ENCODE measurements around the gene GPR153. TPM values are rescaled to one million over a fixed set of nuclear protein-coding genes. Genes with fewer than 3 reads are reported as not detected.

GPR153 gene
- polyA plus RNA-seq, 3 donors = 6.7 to 9.4 (median 7.0) TPM

- DNase-seq = no peak
Measured at GRCh38 chr1:6249739-6250689, 10.9 kb downstream of the GPR153 start.

DNA sequence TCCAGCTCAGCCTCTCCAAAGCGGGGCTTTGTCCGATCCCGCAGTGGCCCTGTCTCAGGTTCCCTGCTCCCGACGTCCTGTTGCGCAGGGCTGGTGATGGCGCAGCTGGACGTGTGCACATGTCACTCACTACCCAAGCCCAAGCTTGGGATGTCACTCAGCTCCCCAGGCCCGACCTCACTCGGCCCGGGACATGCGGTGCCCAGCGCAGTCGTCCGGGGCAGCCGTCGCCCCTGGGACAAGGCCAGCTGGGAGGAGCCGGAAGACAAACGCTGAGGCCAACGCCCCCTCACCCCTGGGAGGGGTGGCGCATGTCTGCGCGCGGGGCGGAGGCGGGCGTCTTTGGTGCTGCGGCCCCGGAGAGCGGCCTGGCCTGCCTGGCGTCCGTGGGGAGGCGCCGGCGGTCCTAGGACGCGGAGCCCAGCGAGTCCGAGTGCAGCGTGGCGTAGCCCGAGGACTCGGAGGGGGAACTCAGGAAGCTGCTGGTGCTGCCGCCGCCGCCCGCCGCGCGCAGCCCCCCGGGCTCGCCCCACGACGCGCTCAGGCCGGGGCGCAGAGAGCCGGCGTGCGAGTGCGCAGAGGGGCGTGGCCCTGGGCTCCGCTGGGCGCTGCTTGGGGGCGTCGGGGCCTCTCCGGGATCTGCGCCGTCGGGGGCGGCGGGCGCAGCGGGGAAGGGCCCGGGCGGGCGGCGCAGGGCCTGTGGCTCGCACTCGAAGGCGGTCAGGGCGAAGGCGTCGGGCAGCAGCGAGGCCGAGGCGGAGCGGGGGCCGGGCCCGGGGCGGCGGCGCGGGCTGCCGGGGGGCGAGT is 11.8 kb downstream of the GPR153 start:
- DNase-seq = no peak

DNA sequence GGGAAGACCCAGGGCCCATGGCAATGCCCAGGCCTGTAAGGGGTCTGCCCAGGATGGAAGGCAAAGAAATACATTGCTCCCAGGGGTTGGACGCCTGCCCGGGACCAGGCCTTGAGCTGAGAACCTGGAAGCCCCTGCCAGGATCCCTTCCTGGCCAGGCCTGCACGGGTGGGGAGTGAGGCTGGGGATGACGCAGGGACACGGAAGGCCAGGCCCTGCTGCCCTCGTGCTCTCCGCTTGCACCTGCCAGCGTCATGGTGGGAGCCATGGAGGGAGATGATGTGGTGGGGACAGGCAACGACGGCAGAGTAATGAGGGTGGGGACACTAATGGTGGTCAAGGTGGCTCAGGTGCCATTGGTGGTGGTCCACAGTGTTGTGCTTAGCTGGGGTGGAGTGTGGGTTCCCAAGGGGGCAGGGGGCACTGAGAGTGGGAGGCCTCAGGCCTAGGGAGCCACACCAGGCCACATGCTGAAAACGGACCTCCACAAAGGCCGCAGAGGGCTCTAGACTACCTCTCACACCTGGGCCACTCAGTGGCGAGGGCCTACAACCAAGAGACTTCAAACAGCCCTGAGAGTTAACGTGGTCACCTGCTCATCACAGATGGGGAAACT is 12.6 kb downstream of the GPR153 start:
- no peak for DNase-seq

DNA sequence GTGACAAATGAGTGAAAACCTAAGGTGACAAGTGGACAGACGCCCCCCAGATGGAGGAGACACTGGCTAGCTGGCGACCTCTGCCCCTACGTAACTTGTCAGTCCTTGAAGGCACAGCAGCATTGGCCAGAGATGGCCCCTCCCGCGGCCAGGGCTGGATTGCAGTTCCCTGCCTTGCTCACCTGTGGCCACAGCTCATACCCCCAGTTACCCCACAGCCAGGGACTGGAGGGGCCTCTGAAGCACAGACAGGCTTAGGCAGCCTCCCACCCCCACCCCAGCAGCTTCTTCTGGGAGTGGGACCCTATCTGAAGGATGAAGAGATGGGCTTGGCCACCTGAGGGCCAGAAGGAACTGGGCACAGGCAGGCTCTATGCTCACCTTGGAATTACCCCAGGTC is 13.2 kb downstream of the GPR153 start:
- no peak for DNase-seq

- DNase-seq = no peak
Measured at GRCh38 chr1:6246497-6247467, 14.1 kb downstream of the GPR153 start.

DNA sequence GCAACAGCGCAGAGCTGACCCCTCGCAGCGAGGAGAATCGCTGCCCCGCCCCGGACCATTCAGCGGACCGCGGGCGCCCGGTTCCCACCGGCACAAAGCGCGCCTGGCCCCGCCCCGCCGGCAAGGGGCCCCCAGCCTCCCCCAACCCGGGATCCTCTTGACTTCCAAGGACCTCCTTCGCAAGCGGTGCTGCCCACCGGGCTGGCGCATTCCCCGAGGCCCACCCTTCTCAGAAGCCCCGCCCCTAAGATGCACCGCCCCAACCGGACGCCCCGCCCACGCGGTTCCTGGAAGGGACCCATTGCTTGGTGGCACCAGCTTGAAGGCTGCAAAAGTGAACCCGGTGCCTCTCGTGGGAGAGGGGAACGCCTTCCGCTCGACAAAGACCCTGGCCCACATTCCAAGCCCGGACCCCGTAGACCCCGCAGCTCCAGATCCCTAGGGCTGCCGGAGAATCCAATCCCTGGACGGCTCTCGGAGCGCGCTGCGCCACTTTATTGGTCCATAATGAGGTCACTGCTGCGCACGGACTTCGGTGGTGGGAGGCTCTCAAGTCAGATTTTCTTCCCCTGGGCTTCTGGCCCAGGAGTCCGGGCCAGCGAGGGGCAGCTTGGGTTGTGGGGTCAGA is 14.9 kb downstream of the GPR153 start:
- no peak for DNase-seq

- peak; percentile 83 for DNase-seq
Measured at GRCh38 chr1:6245086-6245868, 15.6 kb downstream of the GPR153 start.

- DNase-seq = no peak
Measured at GRCh38 chr1:6244401-6245049, 16.4 kb downstream of the GPR153 start.

- DNase-seq = no peak
Measured at GRCh38 chr1:6243993-6244392, 16.9 kb downstream of the GPR153 start, which contains the start of gene HES3. HES3 (plus strand) TSS chr1:6244179; CDS start chr1:6244366, 187 bp downstream.

DNA sequence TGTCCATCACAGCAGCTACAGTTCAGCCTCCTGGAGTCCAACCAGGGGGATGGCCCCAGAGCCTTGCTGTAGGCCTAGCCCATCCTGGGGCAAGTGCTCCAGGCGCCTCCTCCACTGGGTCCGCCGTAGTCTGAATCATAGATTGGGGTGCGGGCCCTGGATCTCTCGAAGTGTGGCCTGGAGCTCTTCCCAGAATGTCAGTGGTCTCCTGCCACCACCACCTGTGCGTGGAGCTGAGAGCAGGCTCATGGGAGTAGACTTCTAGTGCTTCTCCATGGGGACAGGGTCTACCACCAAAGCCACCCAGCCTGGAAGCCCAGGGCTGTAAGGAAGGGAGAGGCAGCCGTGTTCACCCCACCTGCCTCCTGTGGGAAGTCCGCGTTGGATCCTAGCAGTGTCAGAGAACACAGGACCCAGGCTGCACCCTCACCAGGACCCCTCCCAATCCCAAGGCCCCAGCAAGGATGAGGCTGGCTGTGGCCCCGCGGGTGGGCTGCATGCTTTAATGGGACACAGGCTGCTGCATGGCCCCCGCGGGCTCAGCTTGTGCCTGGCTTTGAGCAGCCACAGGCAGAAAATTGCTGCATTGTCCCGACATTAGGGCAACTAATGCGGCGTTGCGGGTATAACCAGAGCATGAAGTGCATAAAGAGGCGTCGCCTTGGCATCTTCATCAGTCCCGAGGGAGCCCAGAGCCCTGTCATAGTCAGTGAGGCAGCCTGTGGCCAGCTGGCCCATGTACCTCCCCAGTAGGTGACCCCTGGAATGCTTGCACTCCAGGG is 17.7 kb downstream of the GPR153 start:
- DNase-seq = no peak

DNA sequence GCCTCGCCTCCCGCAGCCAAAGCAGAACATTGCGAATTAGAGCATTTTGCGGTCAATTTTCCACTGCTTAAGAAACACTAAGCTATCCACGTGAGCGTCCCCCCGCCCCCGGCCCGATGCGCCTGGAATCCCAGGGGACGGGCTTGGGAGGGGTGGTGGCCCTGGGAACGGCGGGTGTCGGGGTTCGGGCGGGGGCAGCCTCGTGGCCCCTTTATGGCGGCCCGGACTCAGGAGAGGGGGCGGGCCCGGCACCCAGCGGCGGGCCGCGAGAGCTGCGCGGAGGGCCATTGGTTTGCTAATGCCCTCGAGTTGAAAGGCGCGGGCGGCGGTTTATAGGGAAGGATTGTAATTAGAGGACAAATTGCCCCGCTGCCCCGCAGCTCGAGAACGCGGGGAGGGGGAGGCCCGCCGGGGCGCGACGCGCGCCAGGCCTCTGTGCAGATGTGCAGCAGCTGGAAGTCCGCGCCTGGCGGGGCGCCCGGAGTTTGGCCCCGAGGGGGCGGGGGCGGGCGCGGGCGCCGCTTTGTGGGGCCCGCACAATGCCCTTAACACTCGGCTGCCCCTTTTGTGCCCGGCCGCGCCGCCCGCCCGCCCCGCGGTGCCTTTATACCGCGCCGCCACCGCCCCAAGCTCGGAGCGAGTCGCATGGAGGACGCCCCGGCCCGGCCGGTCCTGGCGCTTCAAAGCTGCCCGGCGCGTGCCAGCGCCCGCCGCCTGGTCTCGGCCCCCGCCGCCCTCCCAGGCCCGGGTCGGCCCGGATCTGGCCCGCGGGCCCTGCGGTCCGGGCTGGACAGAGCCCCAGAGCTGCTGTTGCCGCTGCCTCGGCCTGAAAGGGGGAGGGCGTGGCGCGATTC is 18.8 kb downstream of the GPR153 start:
- no peak for DNase-seq

GRCh38 chr1:6241107-6241886 is 19.6 kb downstream of the GPR153 start:
- DNase-seq = no peak

- no peak for DNase-seq
Measured at GRCh38 chr1:6239950-6240768, 20.7 kb downstream of the GPR153 start.

DNA sequence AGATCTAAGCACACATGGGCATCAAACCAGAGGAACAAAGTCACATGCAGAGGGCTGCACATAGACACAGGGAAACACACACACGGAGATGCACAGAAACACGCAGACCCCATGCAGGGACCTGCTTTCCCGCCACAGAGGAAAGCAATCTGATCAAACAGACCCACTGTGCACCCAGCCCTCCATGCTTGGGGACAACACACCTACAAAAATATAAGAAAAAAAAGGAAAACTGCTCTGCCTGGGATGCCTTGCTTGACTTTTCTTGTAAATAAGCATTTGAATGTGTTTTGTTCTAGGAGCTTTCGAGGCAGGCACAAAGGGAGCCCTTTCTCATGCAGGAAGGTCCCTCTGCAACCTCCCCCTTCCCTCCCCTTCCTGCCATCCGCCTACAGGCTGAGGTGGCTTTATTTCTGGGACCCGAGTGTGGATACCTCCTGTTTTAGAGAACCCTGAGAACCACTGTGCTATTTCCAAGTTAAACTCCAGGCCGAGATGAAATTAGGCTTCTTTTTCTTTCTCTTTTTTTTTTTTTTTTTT is 21.6 kb downstream of the GPR153 start:
- no peak for DNase-seq

DNA sequence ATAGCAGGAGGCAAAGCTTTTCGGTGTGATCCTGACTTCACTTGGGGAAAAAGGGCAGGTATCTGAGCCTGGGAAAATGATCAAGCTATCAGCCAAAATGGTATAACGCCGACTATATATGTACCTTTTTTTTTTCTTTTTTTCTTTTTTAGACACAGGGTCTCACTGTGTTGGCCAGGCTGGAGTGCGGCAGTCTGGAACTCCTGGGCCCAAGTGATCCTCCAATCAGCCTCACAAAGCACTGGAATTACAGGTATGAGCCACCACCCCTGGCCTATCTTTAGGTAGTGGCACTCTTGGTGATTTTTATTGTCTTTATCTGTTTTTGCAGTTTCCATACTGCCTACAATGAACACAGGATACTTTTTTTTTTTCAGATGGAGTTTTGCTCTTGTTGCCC is 23.8 kb downstream of the GPR153 start:
- DNase-seq = no peak

All from renal pelvis (tissue), 4 donors.